ENCODE data around the gene NCMAP. TPM values are rescaled to one million over a fixed set of nuclear protein-coding genes. Genes with fewer than 3 reads are reported as not detected.

NCMAP gene
- polyA plus RNA-seq, 1 of the 3 experiments (the other 2 are of a cell fraction) = not detected

GRCh38 chr1:24594328-24594598, 38.4 kb downstream of the NCMAP start (continued):
- TF ChIP-seq, protein P1, sequence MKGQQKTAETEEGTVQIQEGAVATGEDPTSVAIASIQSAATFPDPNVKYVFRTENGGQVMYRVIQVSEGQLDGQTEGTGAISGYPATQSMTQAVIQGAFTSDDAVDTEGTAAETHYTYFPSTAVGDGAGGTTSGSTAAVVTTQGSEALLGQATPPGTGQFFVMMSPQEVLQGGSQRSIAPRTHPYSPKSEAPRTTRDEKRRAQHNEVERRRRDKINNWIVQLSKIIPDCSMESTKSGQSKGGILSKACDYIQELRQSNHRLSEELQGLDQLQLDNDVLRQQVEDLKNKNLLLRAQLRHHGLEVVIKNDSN (IDR thresholded peaks at IDR 0.05; ENCODE audit: borderline replicate concordance, low read depth) = no peak

- H3K9me2 ChIP-seq = no peaks in the 10 kb centered on the region
- no peaks in the 10 kb centered on the region for H3K9me3 ChIP-seq
- TF ChIP-seq NRF1 (IDR thresholded peaks at IDR 0.05; ENCODE audit: low read depth, low read length) (no peak), TEAD4 (IDR thresholded peaks at IDR 0.05; ENCODE audit: borderline replicate concordance, insufficient read depth) (no peak), RFX5 (IDR thresholded peaks at IDR 0.05; ENCODE audit: low read length) (no peak), FOXM1 (IDR thresholded peaks at IDR 0.05; ENCODE audit: low read depth) (no peak), YY1 (IDR thresholded peaks at IDR 0.05; ENCODE audit: low read depth) (no peak), NFIC (IDR thresholded peaks at IDR 0.05; ENCODE audit: borderline replicate concordance) (no peak), RXRA (IDR thresholded peaks at IDR 0.05; ENCODE audit: borderline replicate concordance, low read depth) (no peak)
- TF ChIP-seq, protein P2, sequence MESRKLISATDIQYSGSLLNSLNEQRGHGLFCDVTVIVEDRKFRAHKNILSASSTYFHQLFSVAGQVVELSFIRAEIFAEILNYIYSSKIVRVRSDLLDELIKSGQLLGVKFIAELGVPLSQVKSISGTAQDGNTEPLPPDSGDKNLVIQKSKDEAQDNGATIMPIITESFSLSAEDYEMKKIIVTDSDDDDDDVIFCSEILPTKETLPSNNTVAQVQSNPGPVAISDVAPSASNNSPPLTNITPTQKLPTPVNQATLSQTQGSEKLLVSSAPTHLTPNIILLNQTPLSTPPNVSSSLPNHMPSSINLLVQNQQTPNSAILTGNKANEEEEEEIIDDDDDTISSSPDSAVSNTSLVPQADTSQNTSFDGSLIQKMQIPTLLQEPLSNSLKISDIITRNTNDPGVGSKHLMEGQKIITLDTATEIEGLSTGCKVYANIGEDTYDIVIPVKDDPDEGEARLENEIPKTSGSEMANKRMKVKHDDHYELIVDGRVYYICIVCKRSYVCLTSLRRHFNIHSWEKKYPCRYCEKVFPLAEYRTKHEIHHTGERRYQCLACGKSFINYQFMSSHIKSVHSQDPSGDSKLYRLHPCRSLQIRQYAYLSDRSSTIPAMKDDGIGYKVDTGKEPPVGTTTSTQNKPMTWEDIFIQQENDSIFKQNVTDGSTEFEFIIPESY (IDR thresholded peaks at IDR 0.05; ENCODE audit: borderline replicate concordance, low read depth) = no peak
- TF ChIP-seq, protein P3, sequence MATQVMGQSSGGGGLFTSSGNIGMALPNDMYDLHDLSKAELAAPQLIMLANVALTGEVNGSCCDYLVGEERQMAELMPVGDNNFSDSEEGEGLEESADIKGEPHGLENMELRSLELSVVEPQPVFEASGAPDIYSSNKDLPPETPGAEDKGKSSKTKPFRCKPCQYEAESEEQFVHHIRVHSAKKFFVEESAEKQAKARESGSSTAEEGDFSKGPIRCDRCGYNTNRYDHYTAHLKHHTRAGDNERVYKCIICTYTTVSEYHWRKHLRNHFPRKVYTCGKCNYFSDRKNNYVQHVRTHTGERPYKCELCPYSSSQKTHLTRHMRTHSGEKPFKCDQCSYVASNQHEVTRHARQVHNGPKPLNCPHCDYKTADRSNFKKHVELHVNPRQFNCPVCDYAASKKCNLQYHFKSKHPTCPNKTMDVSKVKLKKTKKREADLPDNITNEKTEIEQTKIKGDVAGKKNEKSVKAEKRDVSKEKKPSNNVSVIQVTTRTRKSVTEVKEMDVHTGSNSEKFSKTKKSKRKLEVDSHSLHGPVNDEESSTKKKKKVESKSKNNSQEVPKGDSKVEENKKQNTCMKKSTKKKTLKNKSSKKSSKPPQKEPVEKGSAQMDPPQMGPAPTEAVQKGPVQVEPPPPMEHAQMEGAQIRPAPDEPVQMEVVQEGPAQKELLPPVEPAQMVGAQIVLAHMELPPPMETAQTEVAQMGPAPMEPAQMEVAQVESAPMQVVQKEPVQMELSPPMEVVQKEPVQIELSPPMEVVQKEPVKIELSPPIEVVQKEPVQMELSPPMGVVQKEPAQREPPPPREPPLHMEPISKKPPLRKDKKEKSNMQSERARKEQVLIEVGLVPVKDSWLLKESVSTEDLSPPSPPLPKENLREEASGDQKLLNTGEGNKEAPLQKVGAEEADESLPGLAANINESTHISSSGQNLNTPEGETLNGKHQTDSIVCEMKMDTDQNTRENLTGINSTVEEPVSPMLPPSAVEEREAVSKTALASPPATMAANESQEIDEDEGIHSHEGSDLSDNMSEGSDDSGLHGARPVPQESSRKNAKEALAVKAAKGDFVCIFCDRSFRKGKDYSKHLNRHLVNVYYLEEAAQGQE (IDR thresholded peaks at IDR 0.05; ENCODE audit: low read depth, low read length) = no peak
- TF ChIP-seq, protein P4, sequence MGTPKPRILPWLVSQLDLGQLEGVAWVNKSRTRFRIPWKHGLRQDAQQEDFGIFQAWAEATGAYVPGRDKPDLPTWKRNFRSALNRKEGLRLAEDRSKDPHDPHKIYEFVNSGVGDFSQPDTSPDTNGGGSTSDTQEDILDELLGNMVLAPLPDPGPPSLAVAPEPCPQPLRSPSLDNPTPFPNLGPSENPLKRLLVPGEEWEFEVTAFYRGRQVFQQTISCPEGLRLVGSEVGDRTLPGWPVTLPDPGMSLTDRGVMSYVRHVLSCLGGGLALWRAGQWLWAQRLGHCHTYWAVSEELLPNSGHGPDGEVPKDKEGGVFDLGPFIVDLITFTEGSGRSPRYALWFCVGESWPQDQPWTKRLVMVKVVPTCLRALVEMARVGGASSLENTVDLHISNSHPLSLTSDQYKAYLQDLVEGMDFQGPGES (IDR thresholded peaks at IDR 0.05; ENCODE audit: low read depth, low read length) = no peak
- no peak overlapping the region for H3K4me3 ChIP-seq (ENCODE audit: low read depth in 2 of 2, low read length in 1 of 2)
- 83% methylated on average over 8 of the region's 9 CpGs for WGBS (ENCODE audit: low lambda C conversion rate)
- H2AFZ ChIP-seq (ENCODE audit: low read depth) = no peak overlapping the region
- H3K27me3 ChIP-seq (ENCODE audit: insufficient read depth) = no peaks in the 10 kb centered on the region
- H3K79me2 ChIP-seq (ENCODE audit: insufficient read depth) = no peaks in the 10 kb centered on the region
- no peak overlapping the region for H3K4me2 ChIP-seq
- H3F3A ChIP-seq (replicated peaks; ENCODE audit: insufficient read depth) = no peaks in the 10 kb centered on the region
- CTCF ChIA-PET = interaction anchor here (0.9 to 2.5 kb wide), 5 partner anchors 9 to 397 kb away, joined by 3 to 18 read pairs (median 6); partner anchors contain the start of gene NIPAL3
- no peak for DNase-seq
- no peaks in the 10 kb centered on the region for H3K36me3 ChIP-seq (replicated peaks in 1 of 2; ENCODE audit: control insufficient read depth in 1 of 2, insufficient read depth in 2 of 2, low read length in 1 of 2)
- H4K20me1 ChIP-seq (ENCODE audit: insufficient read depth) = no peaks in the 10 kb centered on the region
- H3K4me1 ChIP-seq (ENCODE audit: control insufficient read depth in 1 of 2, insufficient read depth in 2 of 2, low read depth in 1 of 2, low read length in 1 of 2) = peaks cover 0 to 4% of the 10 kb centered on the region in 2 experiments; a peak in 1 of 4 replicates
- no peak overlapping the region for H3K9ac ChIP-seq
- H3K27ac ChIP-seq (ENCODE audit: low read depth in 2 of 2, low read length in 1 of 2) = no peak overlapping the region
- POLR2A ChIA-PET = no interaction called here
Measured at GRCh38 chr1:24596401-24596880, 40.6 kb downstream of the NCMAP start.

Measured in SK-N-SH (cell line).